Endothelial cell of umbilical vein (primary cell): ENCODE results near the gene STON2. TPM values are rescaled to one million over a fixed set of nuclear protein-coding genes. Genes with fewer than 3 reads are reported as not detected.

Experiments
- BruUV-seq: library from RNA; stranded (reverse); fragments of 400-500 nt; replicated peaks from 2 replicates; lab custom pipeline; 2021; lab: Mats Ljungman, UMichigan
- CTCF ChIA-PET: fragments of 300-600, 350-600 bp; sonication (Branson Sonifier 250); formaldehyde crosslinking; loops from one replicate; lab custom pipeline; 2021; ENCODE audit warnings: antibody characterized with exemption, inconsistent platforms; lab: Charles Lee
- POLR2A ChIA-PET: fragments of 300-600, 350-600 bp; sonication (Branson Sonifier 250); formaldehyde crosslinking; loops from one replicate; lab custom pipeline; 2021; ENCODE audit warnings: antibody characterized with exemption, inconsistent platforms; lab: Charles Lee
- DNase-seq: peaks from one replicate; pipeline ENCODE4 v3.0.0-alpha.2; 2011; ENCODE audit warnings: low read depth, low spot score
- FAIRE-seq: peaks from 2 replicates; lab custom pipeline; 2011; peaks lifted over from hg19 to GRCh38; lab: Jason Lieb, UNC
- H2AFZ ChIP-seq: 2 replicates; pipeline ENCODE4 v1.6.0; 2012; ENCODE audit warnings: low read depth, low read length, control low read depth, inconsistent platforms
- H3K27ac ChIP-seq: 2 replicates; pipeline ENCODE4 v1.5.1; 2011; ENCODE audit warnings: low read depth, mild to moderate bottlenecking, control low read depth, low read length, moderate library complexity; ENCODE audit not compliant: insufficient read depth
- H3K27me3 ChIP-seq, 2 experiments: 2 replicates each; pipeline versions ENCODE4 v1.6.0 to v1.6.1; 2011; ENCODE audit warnings: low read length in 2 of 2, mixed read lengths in 1 of 2; ENCODE audit not compliant: control insufficient read depth in 2 of 2, insufficient read depth in 2 of 2
- H3K36me3 ChIP-seq, 2 experiments: 2 replicates in 1 of 2; 3 replicates in 1 of 2; pipeline ENCODE4 v1.5.1; 2011; ENCODE audit warnings: low read length in 2 of 2, mild to moderate bottlenecking in 1 of 2, moderate library complexity in 1 of 2; ENCODE audit not compliant: control insufficient read depth in 2 of 2, insufficient read depth in 2 of 2; ENCODE audit errors: extremely low read depth in 1 of 2
- H3K4me1 ChIP-seq: 3 replicates; pipeline ENCODE4 v1.5.1; 2011; ENCODE audit warnings: mild to moderate bottlenecking, low read length; ENCODE audit not compliant: control insufficient read depth, insufficient read depth; ENCODE audit errors: extremely low read depth
- H3K4me2 ChIP-seq: 2 replicates; pipeline ENCODE4 v1.6.1; 2011; ENCODE audit warnings: low read length, control low read depth, mixed read lengths; ENCODE audit not compliant: insufficient read depth
- H3K4me3 ChIP-seq, 3 experiments: fragments of 200-600 bp in 1 of 3; sonication (generic), shearing (Covaris generic) in 1 of 3; replicated peaks in 1 of 3; 2 replicates each; pipeline ENCODE4 v1.5.1; 2011 to 2016; ENCODE audit warnings: control low read depth in 3 of 3, low read length in 3 of 3, mild to moderate bottlenecking in 2 of 3, inconsistent platforms in 1 of 3, low read depth in 1 of 3, moderate library complexity in 1 of 3; ENCODE audit not compliant: insufficient read depth in 1 of 3
- H3K79me2 ChIP-seq: 2 replicates; pipeline ENCODE4 v1.6.0; 2012; ENCODE audit warnings: low read length, inconsistent platforms; ENCODE audit not compliant: control insufficient read depth, insufficient read depth
- H3K9ac ChIP-seq: replicated peaks from 2 replicates; pipeline ENCODE3; 2011; ENCODE audit warnings: low read length, control low read depth; ENCODE audit not compliant: insufficient read depth; ENCODE audit errors: extremely low read depth
- H3K9me1 ChIP-seq: replicated peaks from 3 replicates; pipeline ENCODE4 v1.6.0; 2011; ENCODE audit warnings: mild to moderate bottlenecking, low read length; ENCODE audit not compliant: control insufficient read depth, insufficient read depth; ENCODE audit errors: extremely low read depth
- H3K9me3 ChIP-seq: replicated peaks from 2 replicates; pipeline ENCODE4 v1.5.1; 2012; ENCODE audit warnings: low read length, inconsistent platforms; ENCODE audit not compliant: control insufficient read depth, insufficient read depth
- H4K20me1 ChIP-seq: replicated peaks from 2 replicates; pipeline ENCODE3; 2011; ENCODE audit warnings: mild to moderate bottlenecking, low read length; ENCODE audit not compliant: control insufficient read depth, insufficient read depth; ENCODE audit errors: extremely low read depth
- EZH2 ChIP-seq: IDR thresholded peaks from 2 replicates; pipeline ENCODE4 v1.6.1; 2012; ENCODE audit warnings: borderline replicate concordance, low read depth, mild to moderate bottlenecking, moderate library complexity, low read length, inconsistent platforms; ENCODE audit not compliant: severe bottlenecking
- FOS ChIP-seq: IDR thresholded peaks from 2 replicates; pipeline ENCODE4 v1.6.1; 2011; ENCODE audit warnings: mild to moderate bottlenecking, low read length, moderate library complexity, borderline replicate concordance; ENCODE audit not compliant: insufficient read depth
- GATA2 ChIP-seq: IDR thresholded peaks from 2 replicates; pipeline ENCODE4 v1.7.0; 2011; ENCODE audit warnings: low read depth, mild to moderate bottlenecking, moderate library complexity, mixed read lengths, low read length; ENCODE audit not compliant: insufficient read length, insufficient read depth
- JUN ChIP-seq: IDR thresholded peaks from 2 replicates; pipeline ENCODE4 v1.6.1; 2011; ENCODE audit warnings: borderline replicate concordance, low read depth; ENCODE audit not compliant: insufficient read length, insufficient read depth
- MYC ChIP-seq: IDR thresholded peaks from one replicate; pipeline ENCODE4 v1.6.1; 2011; ENCODE audit warnings: mild to moderate bottlenecking, low read depth, low read length
- POLR2A ChIP-seq: IDR thresholded peaks from 2 replicates; pipeline ENCODE4 v1.6.1; 2012; ENCODE audit warnings: low read depth, mild to moderate bottlenecking, control low read depth, low read length
- POLR2AphosphoS5 ChIP-seq: IDR thresholded peaks from 2 replicates; pipeline ENCODE4 v1.6.1; 2012; ENCODE audit warnings: low read depth, mild to moderate bottlenecking, control low read depth, low read length, moderate library complexity; ENCODE audit not compliant: insufficient read depth
- dilution Hi-C: fragments of 300-500 bp; cut with MboI; formaldehyde crosslinking; loops from one replicate; pipeline ENCODE4 v1.15.0; 2019; ENCODE audit warnings: low sequenced_read_pairs; ENCODE audit not compliant: extremely low pct_ligation_motif_present
- intact Hi-C: fragments of 100-400 bp; cut with micrococcal nuclease; formaldehyde crosslinking; loops from one replicate; pipeline ENCODE4 v1.10.0; 2022
- polyA plus RNA-seq, 4 experiments: library from polyadenylated mRNA; depleted of rRNA in 3 of 4; stranded (reverse) in 3 of 4; unstranded in 1 of 4; fragments of >200 nt; gene quantifications; 2 replicates each; pipeline versions ENCODE4 v1.2.1 to v1.2.3, GENCODE V29; 2011 to 2012; ENCODE audit warnings: missing spikeins in 1 of 4
- total RNA-seq: library from RNA; stranded (reverse); gene quantifications from 2 replicates; pipeline ENCODE4 v1.2.3, GENCODE V29; 2021
- TF ChIP-seq, protein P1 (sequence below), 2 donors: IDR thresholded peaks; 1 replicate in 1 of 2; 2 replicates in 1 of 2; pipeline ENCODE4 v1.5.1; 2011; ENCODE audit warnings: low read length in 2 of 2, mild to moderate bottlenecking in 2 of 2, moderate library complexity in 2 of 2, control low read depth in 1 of 2, inconsistent platforms in 1 of 2, low read depth in 1 of 2; ENCODE audit not compliant: insufficient read depth in 1 of 2; ENCODE audit errors: extremely low read depth in 1 of 2
- TF ChIP-seq, protein P2 (sequence below): IDR thresholded peaks from 2 replicates; pipeline ENCODE4 v1.6.1; 2011; ENCODE audit not compliant: insufficient read depth, insufficient read length

Gene STON2
- total and polyA plus RNA-seq, 2 donors (not counting 3 experiments of a cell fraction or from before 2014, with no cell fraction given), result not detected

DNA sequence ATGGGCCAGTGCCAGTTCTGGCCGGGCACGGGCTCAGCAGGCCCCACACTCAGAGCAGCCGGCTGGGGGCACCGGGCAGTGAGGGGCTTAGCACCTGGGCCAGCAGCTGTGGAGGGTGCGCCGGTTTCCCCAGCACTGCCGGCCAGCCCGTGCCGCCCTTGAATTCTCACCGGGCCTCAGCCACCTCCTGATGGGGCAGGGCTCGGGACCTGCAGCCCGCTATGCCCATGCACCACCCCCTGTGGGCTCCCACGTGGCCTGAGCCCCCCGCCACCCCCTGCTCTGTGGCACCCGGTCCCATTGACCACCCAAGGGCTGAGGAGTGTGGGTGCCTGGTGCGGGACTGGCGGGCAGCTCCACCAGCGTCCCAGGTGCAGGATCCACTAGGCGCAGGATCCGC is 164.0 kb downstream of the STON2 start:
- Histone ChIP-seq H4K20me1 (no peaks in the 10 kb centered on the region), H3K9me1 (no peaks in the 10 kb centered on the region), H3K4me1 (no peaks in the 10 kb centered on the region), H2AFZ (no peak overlapping the region), H3K4me2 (no peak overlapping the region), H3K4me3 (no peak overlapping the region), H3K9me3 (no peaks in the 10 kb centered on the region), H3K9ac (no peak overlapping the region), H3K79me2 (no peaks in the 10 kb centered on the region), H3K36me3 (no peaks in the 10 kb centered on the region), H3K27me3 (no peaks in the 10 kb centered on the region), H3K27ac (no peak overlapping the region)
- TF ChIP-seq, protein P1, sequence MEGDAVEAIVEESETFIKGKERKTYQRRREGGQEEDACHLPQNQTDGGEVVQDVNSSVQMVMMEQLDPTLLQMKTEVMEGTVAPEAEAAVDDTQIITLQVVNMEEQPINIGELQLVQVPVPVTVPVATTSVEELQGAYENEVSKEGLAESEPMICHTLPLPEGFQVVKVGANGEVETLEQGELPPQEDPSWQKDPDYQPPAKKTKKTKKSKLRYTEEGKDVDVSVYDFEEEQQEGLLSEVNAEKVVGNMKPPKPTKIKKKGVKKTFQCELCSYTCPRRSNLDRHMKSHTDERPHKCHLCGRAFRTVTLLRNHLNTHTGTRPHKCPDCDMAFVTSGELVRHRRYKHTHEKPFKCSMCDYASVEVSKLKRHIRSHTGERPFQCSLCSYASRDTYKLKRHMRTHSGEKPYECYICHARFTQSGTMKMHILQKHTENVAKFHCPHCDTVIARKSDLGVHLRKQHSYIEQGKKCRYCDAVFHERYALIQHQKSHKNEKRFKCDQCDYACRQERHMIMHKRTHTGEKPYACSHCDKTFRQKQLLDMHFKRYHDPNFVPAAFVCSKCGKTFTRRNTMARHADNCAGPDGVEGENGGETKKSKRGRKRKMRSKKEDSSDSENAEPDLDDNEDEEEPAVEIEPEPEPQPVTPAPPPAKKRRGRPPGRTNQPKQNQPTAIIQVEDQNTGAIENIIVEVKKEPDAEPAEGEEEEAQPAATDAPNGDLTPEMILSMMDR (IDR thresholded peaks at IDR 0.05; ENCODE audit: extremely low read depth in 1 of 2, insufficient read depth in 1 of 2, low read depth in 1 of 2, low read length in 2 of 2), result no peak
- no peak for TF ChIP-seq POLR2A
- DNase-seq, result no peak
- dilution Hi-C loops, result no loop called here
- FAIRE-seq, result no peak
- BruUV-seq, result no TSS peak
- CTCF ChIA-PET, result no interaction called here
- intact Hi-C loops, result no loop called here
- POLR2A ChIA-PET, result no interaction called here

DNA sequence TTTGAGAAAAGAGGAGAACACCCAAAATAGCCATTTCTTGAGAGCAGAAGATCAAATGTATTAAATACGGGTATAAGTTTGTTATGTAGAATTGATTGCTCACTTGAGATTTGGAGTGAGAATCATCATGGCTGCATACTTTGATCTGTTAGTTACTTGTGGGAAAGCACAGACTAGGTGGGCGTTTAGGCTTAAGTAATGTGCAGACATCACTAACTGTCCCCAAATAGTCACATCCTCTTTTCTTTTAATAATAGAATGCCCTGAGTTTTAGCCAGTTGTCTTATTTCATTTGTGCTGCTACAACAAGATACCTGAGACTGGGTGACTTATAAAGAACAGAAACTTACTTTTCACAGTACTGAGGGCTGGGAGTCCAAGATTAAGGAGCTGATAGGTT is 165.0 kb downstream of the STON2 start:
- H3K4me2 ChIP-seq, result no peak overlapping the region
- H3K9me3 ChIP-seq, result no peaks in the 10 kb centered on the region
- no peak for TF ChIP-seq EZH2
- TF ChIP-seq POLR2A, result no peak
- no peak for TF ChIP-seq MYC
- TF ChIP-seq, protein P1 (IDR thresholded peaks at IDR 0.05; ENCODE audit: extremely low read depth in 1 of 2, insufficient read depth in 1 of 2, low read depth in 1 of 2, low read length in 2 of 2), result no peak
- TF ChIP-seq, protein P2, sequence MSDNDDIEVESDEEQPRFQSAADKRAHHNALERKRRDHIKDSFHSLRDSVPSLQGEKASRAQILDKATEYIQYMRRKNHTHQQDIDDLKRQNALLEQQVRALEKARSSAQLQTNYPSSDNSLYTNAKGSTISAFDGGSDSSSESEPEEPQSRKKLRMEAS, result no peak
- no peak for TF ChIP-seq GATA2
- TF ChIP-seq POLR2AphosphoS5, result no peak
- TF ChIP-seq JUN, result no peak
- no peak for TF ChIP-seq FOS
- H3K4me3 ChIP-seq, result no peak overlapping the region
- no peaks in the 10 kb centered on the region for H3K79me2 ChIP-seq
- no peak overlapping the region for H3K9ac ChIP-seq
- POLR2A ChIA-PET, result no interaction called here
- no TSS peak for BruUV-seq
- no peaks in the 10 kb centered on the region for H3K9me1 ChIP-seq
- H3K4me1 ChIP-seq, result no peaks in the 10 kb centered on the region
- no peaks in the 10 kb centered on the region for H3K36me3 ChIP-seq
- DNase-seq, result no peak
- intact Hi-C loops, result no loop called here
- H3K27me3 ChIP-seq, result no peaks in the 10 kb centered on the region
- no peaks in the 10 kb centered on the region for H4K20me1 ChIP-seq
- no peak for FAIRE-seq
- CTCF ChIA-PET, result no interaction called here
- dilution Hi-C loops, result no loop called here
- no peak overlapping the region for H2AFZ ChIP-seq
- no peak overlapping the region for H3K27ac ChIP-seq
